Embryonic facial prominence (tissue), 1 donor: Measurements from ENCODE around the gene FRMPD4.

Experiments used
- DNase-seq: peaks from one replicate; pipeline ENCODE4 v3.0.0-alpha.2; 2016; ENCODE audit errors: extremely low spot score

Gene FRMPD4

GRCh38 chrX:12439416-12439815 is 301.1 kb downstream of the FRMPD4 start:
- no peak for DNase-seq

DNA sequence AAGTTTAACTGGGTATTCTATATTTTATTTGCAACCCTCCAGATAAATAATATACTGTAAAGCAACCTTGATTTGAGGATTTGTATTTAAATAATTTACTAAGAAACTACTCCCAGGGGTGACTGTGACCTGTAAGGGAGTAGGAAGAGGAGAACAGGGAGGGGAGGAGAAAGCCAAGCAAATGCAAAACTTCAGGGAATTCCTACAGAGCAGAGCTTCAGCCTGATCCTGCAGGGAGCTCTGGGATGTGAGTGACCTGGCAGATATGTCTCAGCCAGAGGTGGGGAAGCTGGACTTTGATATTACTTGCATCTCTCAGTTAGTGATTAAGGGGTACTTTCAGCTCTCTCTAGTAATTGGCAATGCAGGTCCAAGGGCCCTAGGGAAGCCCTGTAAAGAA is 302.0 kb downstream of the FRMPD4 start:
- DNase-seq: no peak

- no peak for DNase-seq
Measured at GRCh38 chrX:12441381-12442128, 303.3 kb downstream of the FRMPD4 start.

DNA sequence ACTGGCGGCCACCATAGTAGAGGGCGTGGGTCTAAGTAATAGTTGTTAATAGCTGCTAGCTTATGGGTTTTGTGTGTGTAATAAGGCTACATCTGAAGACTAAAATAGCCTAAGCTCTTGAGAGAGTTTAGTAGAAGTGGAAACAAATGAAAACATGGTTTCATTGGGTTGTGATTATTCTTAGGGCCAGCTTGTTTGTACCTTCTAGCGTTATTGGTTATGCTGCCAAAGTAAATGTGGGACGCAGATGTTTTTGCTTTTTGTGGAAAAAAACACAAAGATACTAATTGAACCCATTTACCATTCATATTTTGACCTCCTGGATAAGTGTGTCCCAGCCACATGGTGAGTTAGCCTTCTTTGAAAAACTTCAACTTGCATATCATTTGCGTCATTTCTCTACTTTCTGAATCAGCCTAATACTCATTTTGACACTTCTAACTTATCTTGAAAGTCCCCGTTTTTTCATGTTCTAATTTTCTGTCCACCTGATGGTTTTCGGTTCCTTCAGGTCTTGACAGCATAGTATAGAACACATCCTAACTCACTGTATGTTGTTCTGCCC is 305.3 kb downstream of the FRMPD4 start:
- DNase-seq: no peak

GRCh38 chrX:12446342-12447075 is 308.2 kb downstream of the FRMPD4 start:
- no peak for DNase-seq

- no peak for DNase-seq
Measured at GRCh38 chrX:12447448-12448064, 309.3 kb downstream of the FRMPD4 start.

DNA sequence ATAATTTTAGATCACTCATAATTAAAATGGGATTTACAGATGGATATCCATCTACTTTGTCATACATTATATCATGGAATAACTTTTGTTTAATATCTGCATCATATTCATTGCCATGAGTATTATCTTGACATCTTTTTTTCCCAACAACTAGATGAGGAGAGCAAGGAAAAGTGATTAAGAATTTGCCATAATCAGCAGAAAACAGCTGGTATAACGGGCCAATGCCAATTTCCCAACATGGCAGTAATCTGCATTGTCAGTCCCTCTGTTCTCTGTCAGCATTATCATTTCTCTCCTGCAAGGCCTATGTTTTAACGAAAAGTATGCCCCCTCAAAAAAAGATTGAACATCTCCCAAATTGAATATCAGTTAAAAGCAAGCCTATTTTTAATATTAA is 314.0 kb downstream of the FRMPD4 start:
- DNase-seq: no peak

- no peak for DNase-seq
Measured at GRCh38 chrX:12460929-12461328, 322.7 kb downstream of the FRMPD4 start.

DNA sequence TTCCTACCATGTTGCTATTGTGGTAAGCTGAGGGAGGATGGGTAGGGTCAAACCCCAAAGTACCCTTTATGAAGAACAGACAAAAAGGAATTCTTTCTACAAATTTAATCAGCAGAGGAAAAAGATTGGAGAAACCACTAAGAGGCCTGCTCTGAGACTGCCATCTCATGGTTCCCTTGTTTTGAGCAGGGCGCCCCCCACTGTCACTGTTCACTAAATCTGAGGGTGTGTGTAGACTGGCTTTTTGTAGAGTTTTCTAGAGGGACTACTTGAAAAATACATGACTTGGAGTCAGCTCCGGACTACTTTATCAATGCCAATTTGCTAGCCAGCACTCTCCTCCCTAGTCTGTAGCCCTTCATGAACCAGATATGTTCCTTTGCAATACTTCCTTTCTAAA is 324.8 kb downstream of the FRMPD4 start:
- no peak for DNase-seq

DNA sequence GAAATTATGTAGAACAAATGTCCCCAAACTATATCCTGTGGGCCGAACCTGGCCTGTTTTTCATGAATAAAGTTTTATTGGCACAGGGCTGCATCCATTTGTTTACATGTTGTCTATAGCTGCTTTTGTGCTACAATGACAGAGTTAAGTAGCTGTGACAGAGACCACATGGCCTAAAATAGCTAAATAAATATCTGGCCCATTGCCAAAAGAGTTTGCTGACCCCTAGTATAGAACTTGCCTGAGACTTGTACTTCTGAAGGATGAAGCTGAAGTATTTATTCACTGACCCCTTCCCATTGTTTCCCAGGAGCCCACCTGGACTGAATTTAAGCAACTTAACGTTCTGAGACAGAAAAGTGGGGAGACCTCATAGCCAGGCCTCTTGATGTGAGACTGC is 325.6 kb downstream of the FRMPD4 start:
- DNase-seq: no peak

- DNase-seq: no peak
Measured at GRCh38 chrX:12467321-12467720, 329.0 kb downstream of the FRMPD4 start.

- no peak for DNase-seq
Measured at GRCh38 chrX:12469296-12469695, 331.0 kb downstream of the FRMPD4 start.

- no peak for DNase-seq
Measured at GRCh38 chrX:12471061-12471460, 332.8 kb downstream of the FRMPD4 start.

GRCh38 chrX:12480956-12481355 is 342.7 kb downstream of the FRMPD4 start:
- DNase-seq: no peak

DNA sequence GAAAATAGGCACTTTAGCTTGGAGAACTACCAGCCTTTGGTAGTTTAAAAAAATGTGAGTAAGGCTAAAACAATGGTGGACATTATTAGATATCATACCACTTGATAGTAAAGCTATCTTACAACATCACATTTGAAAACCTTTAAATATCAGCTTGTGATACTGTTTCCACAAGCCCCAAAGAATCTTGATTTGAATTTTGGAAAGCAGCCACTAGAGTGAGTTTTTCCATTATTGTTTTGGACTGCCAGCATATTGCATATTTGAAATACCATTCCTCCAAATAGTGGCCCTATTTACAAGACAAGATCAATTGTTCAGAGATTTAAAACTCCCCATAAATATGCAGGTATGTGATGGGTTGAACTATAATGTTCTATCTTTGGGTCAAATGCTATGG is 349.9 kb downstream of the FRMPD4 start:
- no peak for DNase-seq

DNA sequence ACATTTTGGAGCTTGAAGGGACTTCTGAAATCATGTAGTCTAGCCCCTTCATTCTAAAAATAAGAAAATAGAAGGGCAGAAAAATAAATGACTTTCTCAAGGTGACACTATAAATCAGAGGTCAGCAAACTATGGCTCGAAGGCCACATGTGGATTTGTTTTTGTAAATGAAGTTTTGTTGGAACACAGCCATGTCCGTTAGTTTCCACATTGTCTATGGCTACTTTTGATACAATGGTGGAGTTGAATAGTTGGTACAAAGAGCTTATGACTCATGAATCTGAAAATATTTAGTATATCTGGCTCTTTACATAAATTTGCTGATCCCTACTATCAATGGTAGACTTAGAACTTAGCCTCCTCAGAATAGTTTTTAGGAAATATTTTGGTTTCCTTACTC is 350.5 kb downstream of the FRMPD4 start:
- no peak for DNase-seq

GRCh38 chrX:12489341-12489740 is 351.1 kb downstream of the FRMPD4 start:
- no peak for DNase-seq

GRCh38 chrX:12494400-12495138 is 356.3 kb downstream of the FRMPD4 start:
- no peak for DNase-seq

- DNase-seq: no peak
Measured at GRCh38 chrX:12496343-12496742, 358.1 kb downstream of the FRMPD4 start.

GRCh38 chrX:12497832-12498591 is 359.7 kb downstream of the FRMPD4 start:
- DNase-seq: no peak

DNA sequence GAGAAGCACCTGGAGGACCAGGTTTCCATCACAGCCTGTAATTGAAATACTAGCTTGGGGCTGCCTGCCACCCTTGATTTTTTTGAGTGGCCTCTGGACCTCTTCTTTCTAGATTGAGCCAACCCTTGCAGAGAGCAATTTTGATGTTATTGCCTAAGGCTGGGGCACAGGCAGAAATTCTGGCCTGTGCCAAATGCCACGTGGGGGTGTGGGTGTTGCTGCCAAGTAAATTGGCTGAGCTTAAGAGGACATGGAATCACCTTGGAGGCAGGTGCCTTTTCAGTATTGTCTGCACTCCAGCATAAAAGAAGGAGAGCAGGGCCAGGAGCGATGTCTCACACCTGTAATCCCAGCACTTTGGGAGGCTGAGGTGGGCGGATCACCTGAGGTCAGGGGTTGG is 366.9 kb downstream of the FRMPD4 start:
- DNase-seq: no peak
